ENCODE measurements around the gene PHF13. TPM values are rescaled to one million over a fixed set of nuclear protein-coding genes. Genes with fewer than 3 reads are reported as not detected.

PHF13 gene
- total and polyA plus RNA-seq, 2 donors (not counting 3 experiments of a cell fraction or from before 2014, with no cell fraction given) = 5.6 to 18.6 TPM

- Histone ChIP-seq H4K20me1 (replicated peaks; ENCODE audit: control insufficient read depth, extremely low read depth, insufficient read depth, low read length) (no peaks in the 10 kb centered on the region), H3K9me1 (replicated peaks; ENCODE audit: control insufficient read depth, extremely low read depth, insufficient read depth, low read length) (no peaks in the 10 kb centered on the region), H3K4me3 (replicated peaks in 1 of 3; ENCODE audit: insufficient read depth in 1 of 3, low read depth in 1 of 3, low read length in 3 of 3) (no peak overlapping the region), H3K36me3 (ENCODE audit: control insufficient read depth in 2 of 2, extremely low read depth in 1 of 2, insufficient read depth in 2 of 2, low read length in 2 of 2) (peaks cover under 1 to 12% of the 10 kb centered on the region in 2 experiments), H3K27me3 (ENCODE audit: control insufficient read depth in 2 of 2, insufficient read depth in 2 of 2, low read length in 2 of 2) (no peaks in the 10 kb centered on the region), H3K9me3 (replicated peaks; ENCODE audit: control insufficient read depth, insufficient read depth, low read length) (no peaks in the 10 kb centered on the region), H3K27ac (ENCODE audit: insufficient read depth, low read depth, low read length) (no peak overlapping the region), H3K9ac (replicated peaks; ENCODE audit: extremely low read depth, insufficient read depth, low read length) (no peak overlapping the region), H2AFZ (ENCODE audit: low read depth, low read length) (no peak overlapping the region), H3K4me1 (ENCODE audit: control insufficient read depth, extremely low read depth, insufficient read depth, low read length) (no peaks in the 10 kb centered on the region), H3K4me2 (ENCODE audit: insufficient read depth, low read length) (no peak overlapping the region), H3K79me2 (ENCODE audit: control insufficient read depth, insufficient read depth, low read length) (no peaks in the 10 kb centered on the region)
- POLR2A ChIA-PET = no interaction called here
- dilution Hi-C loops (cut with MboI; ENCODE audit: extremely low pct_ligation_motif_present, low sequenced_read_pairs) (no loop called here), intact Hi-C loops (cut with micrococcal nuclease) (no loop called here)
- TF ChIP-seq POLR2A (IDR thresholded peaks at IDR 0.05; ENCODE audit: low read depth, low read length) = no peak
- no peak for TF ChIP-seq FOS (IDR thresholded peaks at IDR 0.05; ENCODE audit: borderline replicate concordance, insufficient read depth, low read length)
- no peak for TF ChIP-seq GATA2 (IDR thresholded peaks at IDR 0.05; ENCODE audit: insufficient read depth, insufficient read length, low read depth, low read length)
- TF ChIP-seq MYC (IDR thresholded peaks at IDR 0.05; ENCODE audit: low read depth, low read length) = no peak
- TF ChIP-seq JUN (IDR thresholded peaks at IDR 0.05; ENCODE audit: borderline replicate concordance, insufficient read depth, insufficient read length, low read depth) = no peak
- no peak for TF ChIP-seq CTCF (IDR thresholded peaks at IDR 0.05; ENCODE audit: extremely low read depth in 1 of 2, insufficient read depth in 1 of 2, low read depth in 1 of 2, low read length in 2 of 2)
- no peak for TF ChIP-seq EZH2 (IDR thresholded peaks at IDR 0.05; ENCODE audit: borderline replicate concordance, low read depth, low read length, severe bottlenecking)
- DNase-seq (ENCODE audit: low read depth, low spot score) (no peak), FAIRE-seq (no peak)
- CTCF ChIA-PET = interaction anchor here (0.6 to 1.4 kb wide), 3 partner anchors 47 to 976 kb away, joined by 3 to 4 read pairs (median 4); no protein-coding TSS in a partner anchor
- no TSS peak for BruUV-seq (replicated peaks)
Observed at GRCh38 chr1:6672558-6672957, 59.0 kb downstream of the PHF13 start.

Other genes starting within 250 kb of the PHF13 start
- 69.4 and 76.5 TPM in 2 replicates for gene ACOT7, start 220.0 kb upstream of the PHF13 start, total RNA-seq
- gene ACOT7, start 220.0 kb upstream of the PHF13 start, polyA plus RNA-seq = 104 and 105 TPM in 2 replicates
- 9.4 and 13.3 TPM in 2 replicates for gene HES2, start 193.8 kb upstream of the PHF13 start, total RNA-seq
- 3.6 and 3.7 TPM in 2 replicates for gene HES2, start 193.8 kb upstream of the PHF13 start, polyA plus RNA-seq
- 0.71 and 2.2 TPM in 2 replicates for gene ESPN, start 189.0 kb upstream of the PHF13 start, total RNA-seq
- 0.46 and 0.54 TPM in 2 replicates for gene ESPN, start 189.0 kb upstream of the PHF13 start, polyA plus RNA-seq
- gene TNFRSF25, start 147.6 kb upstream of the PHF13 start, total RNA-seq = 33.9 and 48.7 TPM in 2 replicates
- gene TNFRSF25, start 147.6 kb upstream of the PHF13 start, polyA plus RNA-seq = 38.8 and 52.9 TPM in 2 replicates
- gene PLEKHG5, start 122.1 kb upstream of the PHF13 start, total RNA-seq = 56.9 and 68.3 TPM in 2 replicates
- 30.6 and 40.8 TPM in 2 replicates for gene PLEKHG5, start 122.1 kb upstream of the PHF13 start, polyA plus RNA-seq
- gene NOL9, start 59.2 kb upstream of the PHF13 start, total RNA-seq = 39.7 and 42.9 TPM in 2 replicates
- gene NOL9, start 59.2 kb upstream of the PHF13 start, polyA plus RNA-seq = 14.1 TPM in 2 replicates
- gene TAS1R1, start 58.4 kb upstream of the PHF13 start, total RNA-seq = not detected in 2 replicates
- not detected in 2 replicates for gene TAS1R1, start 58.4 kb upstream of the PHF13 start, polyA plus RNA-seq
- 25.1 and 29.2 TPM in 2 replicates for gene ZBTB48, start 33.7 kb upstream of the PHF13 start, total RNA-seq
- 20.9 and 29.0 TPM in 2 replicates for gene ZBTB48, start 33.7 kb upstream of the PHF13 start, polyA plus RNA-seq
- 19.2 and 22.4 TPM in 2 replicates for gene KLHL21, start 10.9 kb upstream of the PHF13 start, total RNA-seq
- 18.0 and 24.9 TPM in 2 replicates for gene KLHL21, start 10.9 kb upstream of the PHF13 start, polyA plus RNA-seq
- 15.2 and 16.7 TPM in 2 replicates for gene THAP3, start 11.1 kb downstream of the PHF13 start, total RNA-seq
- 11.3 and 13.5 TPM in 2 replicates for gene THAP3, start 11.1 kb downstream of the PHF13 start, polyA plus RNA-seq
- 64.3 and 65.9 TPM in 2 replicates for gene DNAJC11, start 88.1 kb downstream of the PHF13 start, total RNA-seq
- gene DNAJC11, start 88.1 kb downstream of the PHF13 start, polyA plus RNA-seq = 30.2 and 31.1 TPM in 2 replicates
- gene CAMTA1, start 171.7 kb downstream of the PHF13 start, total RNA-seq = 88.1 and 92.7 TPM in 2 replicates
- 36.4 and 50.8 TPM in 2 replicates for gene CAMTA1, start 171.7 kb downstream of the PHF13 start, polyA plus RNA-seq